ENCODE data around the gene ETV6. TPM values are rescaled to one million over a fixed set of nuclear protein-coding genes. Genes with fewer than 3 reads are reported as not detected.
A peak's percentile ranks its signal among the peaks of the same experiment; 100 is the strongest.

The ETV6 gene
- total RNA-seq, 6 experiments from 2014 or later: 7.2 to 28.3 (median 11.0) TPM

- H3K4me3 ChIP-seq: no peak overlapping the region
Observed at GRCh38 chr12:11741434-11742092, 92.1 kb downstream of the ETV6 start.

GRCh38 chr12:11743423-11744409, 94.2 kb downstream of the ETV6 start:
- ATAC-seq: no peak
- H3K36me3 ChIP-seq: no peaks in the 10 kb centered on the region
- DNase-seq: no peak
- TF ChIP-seq POLR2A (IDR thresholded peaks at IDR 0.05) (no peak), CTCF (IDR thresholded peaks at IDR 0.05) (no peak)
- no peaks in the 10 kb centered on the region for H3K4me1 ChIP-seq
- no peaks in the 10 kb centered on the region for H3K27me3 ChIP-seq
- intact Hi-C loops (cut with DNase I): no loop called here
- 70% methylated on average over 8 of the region's 12 CpGs for WGBS (ENCODE audit: insufficient coverage, low coverage, low lambda C conversion rate, missing lambda C conversion rate)
- H3K4me3 ChIP-seq: no peak overlapping the region
- H3K27ac ChIP-seq: no peak overlapping the region
- no peaks in the 10 kb centered on the region for H3K9me3 ChIP-seq

More at GRCh38 chr12:11741434-11742092, 92.1 kb downstream of the ETV6 start:
- H3K9me3 ChIP-seq: no peaks in the 10 kb centered on the region
- no peak for DNase-seq
- no peaks in the 10 kb centered on the region for H3K27me3 ChIP-seq
- H3K4me1 ChIP-seq: no peaks in the 10 kb centered on the region
- no peaks in the 10 kb centered on the region for H3K36me3 ChIP-seq
- peak in 1 of 4 donors; percentile 22 for ATAC-seq
- TF ChIP-seq POLR2A (IDR thresholded peaks at IDR 0.05): no peak
- no peak for TF ChIP-seq CTCF (IDR thresholded peaks at IDR 0.05)
- 83% methylated on average over 4 of the region's 4 CpGs for WGBS (ENCODE audit: insufficient coverage, low coverage, low lambda C conversion rate, missing lambda C conversion rate)
- intact Hi-C loops (cut with DNase I): no loop called here
- H3K27ac ChIP-seq: no peak overlapping the region

GRCh38 chr12:11744410-11744801, 94.9 kb downstream of the ETV6 start:
- Histone ChIP-seq H3K36me3 (no peaks in the 10 kb centered on the region), H3K4me3 (no peak overlapping the region), H3K9me3 (no peaks in the 10 kb centered on the region), H3K27me3 (no peaks in the 10 kb centered on the region), H3K4me1 (no peaks in the 10 kb centered on the region), H3K27ac (no peak overlapping the region)
- intact Hi-C loops (cut with DNase I): no loop called here
- ATAC-seq: no peak
- WGBS (ENCODE audit: insufficient coverage, low coverage, low lambda C conversion rate, missing lambda C conversion rate): 82% methylated on average over 2 of the region's 3 CpGs
- no peak for DNase-seq
- no peak for TF ChIP-seq POLR2A (IDR thresholded peaks at IDR 0.05)
- no peak for TF ChIP-seq CTCF (IDR thresholded peaks at IDR 0.05)

- Histone ChIP-seq H3K27ac (no peak overlapping the region), H3K4me1 (no peaks in the 10 kb centered on the region), H3K27me3 (no peaks in the 10 kb centered on the region), H3K9me3 (no peaks in the 10 kb centered on the region), H3K36me3 (no peaks in the 10 kb centered on the region), H3K4me3 (no peak overlapping the region)
- TF ChIP-seq CTCF (IDR thresholded peaks at IDR 0.05): no peak
- TF ChIP-seq POLR2A (IDR thresholded peaks at IDR 0.05): no peak
- no peak for DNase-seq
- peak in 2 of 4 donors; percentile 18 to 20 for ATAC-seq
- intact Hi-C loops (cut with DNase I): no loop called here
- 77% methylated on average over 6 of the region's 6 CpGs for WGBS (ENCODE audit: insufficient coverage, low coverage, low lambda C conversion rate, missing lambda C conversion rate)
Observed at GRCh38 chr12:11745113-11745512, 95.6 kb downstream of the ETV6 start.

Data from right lobe of liver (tissue), 6 donors.